SIG-M5 treated with dmso at 0.1 percent for 504 hours (cell line): Measurements from ENCODE around the gene CORO7.
"Not testable (repeated sequence)": the region's sequence is repeated elsewhere in the genome, so short reads cannot be mapped to it uniquely, and the experiment has no call there.

ENCODE experiments used
- DNase-seq: peaks from one replicate; lab custom pipeline; 2025; ENCODE audit not compliant: unreplicated experiment; lab: John Stamatoyannopoulos, UW

The CORO7 gene

DNA sequence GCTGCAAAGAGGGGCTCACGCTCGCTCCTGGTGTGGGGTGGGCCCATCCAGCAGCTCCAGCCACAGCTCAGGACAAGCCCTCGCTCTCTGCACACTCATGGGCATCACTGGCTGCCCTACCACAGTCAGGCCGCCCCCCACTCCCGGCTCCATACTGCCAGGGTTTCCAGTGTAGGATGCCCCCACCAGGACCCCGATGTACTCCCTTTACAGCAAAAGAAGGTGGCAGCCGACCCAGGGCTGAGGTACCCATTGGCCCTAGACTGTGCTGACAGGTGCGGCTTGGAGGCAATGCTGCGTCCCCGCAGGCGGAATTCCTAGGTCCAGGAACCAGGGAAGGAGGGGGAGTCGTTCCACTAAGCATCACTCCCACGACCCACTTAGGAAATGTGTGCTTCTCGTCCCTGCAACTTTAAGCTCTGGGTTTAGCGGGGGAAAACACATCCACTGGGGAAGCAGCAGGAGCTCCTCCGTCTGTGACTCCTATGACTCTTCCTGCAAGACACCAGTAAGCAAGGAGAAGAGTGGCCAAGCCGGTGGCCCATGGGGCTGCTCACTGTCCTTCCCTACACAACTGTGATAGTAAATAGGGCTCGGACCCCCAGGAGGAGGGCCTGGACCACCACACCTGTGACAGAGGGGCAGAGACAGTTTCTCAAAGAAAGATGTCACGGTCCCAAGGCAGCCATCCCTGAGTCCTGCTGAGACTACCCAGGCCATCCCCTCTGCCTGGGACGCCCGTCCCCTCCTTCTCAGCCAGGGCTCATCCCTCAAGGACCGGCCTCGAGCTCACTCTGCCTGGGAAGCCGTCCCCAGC, 13.1 kb downstream of the CORO7 start:
- DNase-seq: no peak

DNA sequence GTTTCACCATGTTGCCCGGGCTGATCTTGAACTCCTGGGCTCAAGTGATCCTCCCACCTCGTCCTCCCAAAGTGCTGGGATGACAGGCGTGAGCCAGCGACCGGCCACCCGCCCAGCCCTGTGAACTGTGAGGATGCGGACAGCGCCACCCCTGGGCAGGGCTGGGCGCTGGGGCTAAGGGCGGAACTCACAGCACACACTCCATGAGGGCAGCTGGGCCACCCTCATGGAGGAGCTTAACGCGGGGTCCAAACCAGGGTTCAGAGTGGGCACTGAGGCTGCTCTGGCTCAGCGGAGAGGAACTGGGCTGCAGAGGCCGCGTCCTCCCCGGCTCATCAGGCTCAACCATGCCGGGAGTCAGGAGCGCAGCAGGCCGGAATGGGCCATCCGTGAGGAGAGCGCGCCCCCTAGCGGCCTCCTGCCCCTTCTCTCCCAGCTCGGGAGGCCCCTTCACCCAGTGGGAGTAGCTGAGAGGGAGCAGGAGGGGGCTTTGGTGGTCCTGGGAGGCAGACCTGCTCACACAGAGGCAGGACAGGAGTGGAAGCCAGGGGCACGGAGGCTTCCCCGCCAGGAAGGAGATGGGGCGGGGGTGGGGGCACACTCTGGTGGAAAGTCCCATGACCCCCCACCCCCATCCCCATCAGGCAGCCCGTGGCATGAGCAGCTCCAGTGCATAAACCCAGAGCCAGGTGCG, 13.8 kb downstream of the CORO7 start:
- DNase-seq: peak; percentile 35

DNA sequence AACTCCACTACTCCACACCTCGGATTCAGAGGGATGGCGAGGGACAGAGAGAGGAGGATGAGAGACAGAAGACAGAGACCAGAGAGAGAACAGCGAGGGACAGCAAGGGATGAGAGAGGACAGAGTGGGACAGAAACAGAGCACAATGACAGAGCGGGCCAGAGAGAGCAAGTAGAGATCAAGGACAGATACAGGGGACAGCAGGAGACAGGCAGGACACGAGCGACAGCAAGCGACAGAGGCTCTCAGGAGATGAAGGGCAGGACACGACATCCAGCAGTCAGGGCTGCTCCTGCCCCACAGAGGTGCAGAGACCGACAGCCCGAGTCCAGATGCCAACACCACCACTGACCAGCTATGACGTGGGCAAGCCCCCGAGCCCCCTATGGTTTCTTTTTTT, 14.9 kb downstream of the CORO7 start:
- no peak for DNase-seq

DNA sequence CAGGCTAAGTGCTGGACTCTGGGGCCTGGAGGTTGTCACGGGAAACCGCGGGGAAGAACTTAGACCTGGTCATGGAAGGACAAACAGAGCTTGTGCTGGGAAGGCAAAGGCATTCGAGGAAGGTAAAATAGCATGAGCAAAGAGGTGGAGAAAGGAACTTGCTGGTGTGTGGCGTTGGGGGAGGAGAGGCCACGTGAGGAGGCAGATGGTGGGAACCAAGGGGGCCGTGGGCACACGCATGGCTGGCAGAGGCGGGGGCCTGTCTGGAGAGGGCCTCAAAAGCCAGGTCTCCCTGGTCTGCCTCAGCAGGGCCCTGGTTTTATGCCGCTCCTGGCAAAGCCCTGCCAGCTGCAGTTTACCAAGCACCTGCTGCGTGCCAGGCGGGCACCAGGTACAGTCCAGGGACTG, 15.3 kb downstream of the CORO7 start:
- no peak for DNase-seq

DNA sequence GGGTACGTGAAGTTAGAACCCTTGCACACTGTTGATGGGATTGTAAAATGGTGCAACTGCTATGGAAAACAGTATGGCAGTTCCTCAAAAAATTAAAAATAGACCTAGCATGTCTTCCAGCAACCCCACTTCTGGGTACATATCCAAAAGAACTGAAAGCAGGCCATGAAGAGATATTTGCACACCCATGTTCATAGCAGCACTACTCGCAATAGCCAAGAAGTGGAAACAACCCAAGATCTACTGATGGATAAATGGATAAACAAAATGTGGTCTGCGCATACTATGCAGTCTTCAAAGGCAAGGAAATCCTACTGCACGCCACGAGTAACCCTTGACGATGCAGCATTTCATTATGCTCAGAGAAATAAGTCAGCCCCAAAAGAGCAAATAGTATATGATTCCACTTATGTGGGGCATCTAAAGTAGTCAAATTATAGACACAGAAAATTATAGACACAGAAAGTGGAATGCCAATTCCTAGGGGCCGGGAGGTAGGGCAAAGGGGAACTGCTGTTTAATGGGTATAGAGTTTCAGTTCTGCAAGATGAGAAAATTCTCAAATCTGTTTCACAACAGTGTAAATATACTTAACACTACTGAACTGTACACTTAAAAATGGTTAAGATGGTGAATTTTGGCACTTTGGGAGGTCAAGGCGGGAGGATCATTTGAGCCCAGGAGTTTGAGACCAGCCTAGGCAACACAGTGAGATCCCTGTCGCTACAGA, 17.2 kb downstream of the CORO7 start:
- DNase-seq: peak; percentile 43

DNA sequence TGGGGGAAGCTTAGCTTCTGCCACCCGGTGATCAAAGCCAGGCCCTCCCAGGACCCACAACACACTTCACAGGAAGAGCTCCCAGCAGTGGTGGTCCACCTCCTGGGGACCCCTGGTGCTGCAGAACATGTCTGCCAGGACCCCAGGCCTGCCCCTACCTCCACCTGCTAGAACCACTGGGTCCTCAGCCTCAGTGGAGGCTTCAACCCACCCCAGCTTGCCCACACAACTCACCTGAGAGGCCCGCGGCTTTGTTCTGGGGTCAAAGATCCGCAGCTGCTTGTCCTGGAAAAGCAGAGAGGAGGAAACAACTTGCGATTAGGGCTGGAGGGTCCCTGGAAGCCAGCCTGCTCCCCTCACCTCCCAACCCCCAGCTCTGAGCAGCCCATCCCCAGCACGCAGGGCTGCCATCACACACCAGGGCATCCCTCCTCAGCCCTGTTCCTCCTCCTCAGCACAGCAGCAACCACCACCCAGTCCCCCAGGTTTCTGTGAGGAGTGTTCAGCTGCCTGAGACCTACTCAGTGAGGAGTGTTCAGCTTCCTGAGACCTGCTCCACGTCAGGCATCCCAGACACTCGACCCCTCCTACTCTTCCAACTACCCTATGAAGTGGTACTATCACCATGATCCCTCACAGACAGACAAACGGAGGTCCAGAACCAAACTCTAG, 21.2 kb downstream of the CORO7 start:
- no peak for DNase-seq

DNA sequence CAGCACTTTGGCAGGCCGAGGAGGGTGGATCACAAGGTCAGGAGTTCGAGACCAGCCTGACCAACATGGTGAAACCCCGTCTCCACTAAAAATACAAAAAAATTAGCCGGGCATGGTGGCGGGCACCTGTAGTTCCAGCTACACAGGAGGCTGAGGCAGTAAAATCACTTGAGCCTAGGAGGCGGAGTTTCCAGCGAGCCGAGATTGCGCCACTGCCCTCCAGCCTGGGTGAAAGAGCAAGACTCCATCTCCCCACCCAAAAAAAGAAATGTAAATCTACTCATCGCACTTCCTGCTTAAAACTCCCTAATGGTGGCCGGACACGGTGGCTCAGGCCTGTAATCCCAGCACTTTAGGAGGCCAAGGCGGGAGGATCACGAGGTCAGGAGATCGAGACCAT, 22.5 kb downstream of the CORO7 start:
- DNase-seq: not testable (repeated sequence)

DNA sequence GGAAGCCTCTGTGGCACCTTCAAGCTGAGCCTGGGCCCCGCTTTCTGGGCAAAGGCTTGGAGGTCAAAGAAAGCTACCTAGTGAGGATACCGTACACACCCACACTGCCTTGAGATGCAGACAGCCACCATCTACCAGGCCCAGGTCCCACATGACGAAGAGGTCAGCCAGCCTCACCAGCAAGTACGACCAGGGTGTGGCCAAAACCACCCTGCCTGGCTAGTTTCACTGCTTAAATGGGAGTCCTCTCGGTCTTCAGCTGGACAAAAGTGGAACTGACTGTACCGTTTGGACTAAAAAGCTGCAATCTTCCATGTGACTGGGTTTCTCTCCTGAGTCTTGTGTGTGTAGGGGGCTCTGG, 23.2 kb downstream of the CORO7 start:
- DNase-seq: no peak

DNA sequence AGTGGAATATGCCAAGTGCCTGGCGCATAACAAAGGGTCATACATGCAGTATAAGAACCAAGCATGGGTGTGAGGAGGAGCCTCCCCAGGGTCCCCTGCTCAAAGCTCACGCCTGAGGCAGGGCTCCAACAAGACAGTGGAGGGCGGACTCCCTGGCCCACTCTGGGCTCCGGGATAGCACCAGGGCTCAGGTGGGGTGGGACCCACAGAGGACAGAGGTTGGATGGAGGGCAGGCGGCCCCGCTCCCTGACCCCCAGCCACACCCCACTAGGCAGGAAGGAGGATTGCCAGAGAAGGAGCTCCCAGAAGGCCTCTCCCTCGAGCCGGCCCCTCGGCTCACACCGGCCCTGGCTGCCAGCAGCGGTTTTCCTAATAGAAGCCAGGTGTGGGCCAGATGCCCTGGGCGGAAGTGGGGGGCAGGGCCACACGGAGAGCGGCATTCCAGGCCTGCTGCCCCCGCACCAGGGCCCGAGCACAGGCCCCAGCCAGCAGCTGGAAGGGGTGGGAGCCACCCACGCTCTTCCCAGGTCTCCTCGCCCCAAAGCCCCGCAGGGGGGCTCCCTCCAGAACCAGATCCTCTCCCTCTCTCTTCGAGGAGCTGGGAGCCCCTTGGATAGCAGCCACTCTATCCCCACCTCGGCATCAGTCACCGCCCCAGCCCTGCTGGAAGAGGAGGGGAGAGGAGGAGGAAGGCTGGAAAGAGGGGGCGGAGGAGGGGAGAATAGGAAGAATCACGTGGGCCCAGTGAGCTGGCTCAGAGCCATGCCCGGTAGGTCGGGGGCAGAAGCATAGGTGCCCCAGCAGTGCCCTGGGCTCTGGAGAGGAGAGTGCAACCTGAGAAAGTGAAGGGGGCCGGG, 23.8 kb downstream of the CORO7 start:
- no peak for DNase-seq

DNA sequence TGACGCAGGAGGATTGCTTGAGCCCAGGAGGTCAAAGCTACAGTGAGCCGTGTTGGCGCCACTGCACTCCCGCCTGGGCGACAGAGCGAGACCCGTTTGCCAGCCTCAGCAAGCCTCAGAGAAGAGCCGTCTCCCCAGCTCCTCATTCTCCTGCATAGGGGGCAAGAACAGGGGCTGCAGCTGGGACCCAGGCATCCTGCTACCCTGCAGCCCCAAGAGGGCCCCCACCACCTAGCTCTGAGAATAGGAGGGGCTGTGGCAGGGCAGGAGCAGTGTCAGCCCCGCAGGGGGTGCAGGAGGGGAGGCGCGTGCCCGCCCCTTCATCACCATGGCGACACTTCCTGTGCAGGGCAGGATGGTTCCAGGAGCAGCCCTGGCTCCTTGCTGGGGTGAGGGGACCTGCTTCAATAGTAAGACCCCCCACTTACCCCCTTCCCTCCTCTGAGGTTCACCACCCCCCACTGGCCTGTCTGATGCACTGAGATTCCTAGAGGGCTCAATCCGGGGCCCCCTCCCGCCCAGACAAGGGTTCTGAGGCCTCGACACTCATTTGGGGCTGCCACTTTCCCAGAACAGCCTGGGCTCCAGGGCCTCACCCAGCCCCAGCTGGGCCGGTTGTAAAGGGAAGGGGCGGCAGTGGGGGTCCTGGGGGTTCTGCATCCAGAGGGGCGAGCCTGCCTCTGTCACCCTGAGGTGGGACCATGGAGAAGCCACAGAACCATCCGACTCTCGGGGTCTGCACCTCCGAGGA, 24.6 kb downstream of the CORO7 start:
- DNase-seq: no peak

DNA sequence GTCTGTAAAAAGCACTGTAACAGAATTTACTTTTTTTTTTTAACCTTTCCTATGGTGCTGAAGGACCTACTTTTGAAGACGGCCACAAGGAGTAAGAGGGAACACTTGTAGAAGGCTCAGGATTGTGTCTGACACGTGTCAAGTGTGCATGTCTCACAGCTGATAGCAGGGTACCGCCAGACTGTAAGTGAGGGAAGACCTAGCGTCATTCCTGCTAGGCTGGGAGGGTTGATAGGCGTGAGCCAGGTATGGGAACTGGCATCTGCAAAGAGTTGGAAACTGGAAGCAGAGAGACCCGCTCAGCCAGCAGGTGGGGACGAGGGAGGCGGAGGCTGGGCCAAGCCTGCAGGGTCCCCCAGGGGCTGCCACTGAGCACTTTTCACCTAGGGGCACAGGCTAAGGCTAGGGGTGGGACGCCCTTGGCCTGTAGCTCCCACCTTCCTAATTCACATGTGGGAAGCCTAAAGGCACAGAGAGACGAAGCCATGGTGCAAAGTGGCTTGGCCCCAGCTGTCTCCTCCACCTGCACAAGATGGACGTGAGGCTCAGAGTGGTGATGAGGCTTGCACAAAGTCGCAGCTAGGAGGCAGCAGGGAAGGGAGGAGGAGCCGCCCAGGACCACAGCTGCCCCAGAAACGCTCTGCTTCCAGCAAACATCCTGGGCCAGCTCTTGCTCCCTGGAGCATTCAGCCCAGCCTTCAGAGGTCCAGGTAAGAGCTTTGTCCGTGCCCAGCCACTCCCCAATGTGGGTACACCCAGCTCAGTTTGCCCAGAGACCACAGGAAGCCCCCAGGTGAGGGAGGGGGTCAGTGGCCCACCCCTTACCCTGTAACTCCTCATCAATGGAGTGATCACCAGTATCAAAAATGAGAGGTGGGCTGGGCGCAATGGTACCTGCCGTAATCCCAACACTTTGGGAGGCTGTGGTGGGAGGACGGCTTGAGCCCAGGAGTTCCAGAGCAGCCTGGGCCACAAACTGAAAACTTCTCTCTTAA, 25.8 kb downstream of the CORO7 start:
- no peak for DNase-seq

DNA sequence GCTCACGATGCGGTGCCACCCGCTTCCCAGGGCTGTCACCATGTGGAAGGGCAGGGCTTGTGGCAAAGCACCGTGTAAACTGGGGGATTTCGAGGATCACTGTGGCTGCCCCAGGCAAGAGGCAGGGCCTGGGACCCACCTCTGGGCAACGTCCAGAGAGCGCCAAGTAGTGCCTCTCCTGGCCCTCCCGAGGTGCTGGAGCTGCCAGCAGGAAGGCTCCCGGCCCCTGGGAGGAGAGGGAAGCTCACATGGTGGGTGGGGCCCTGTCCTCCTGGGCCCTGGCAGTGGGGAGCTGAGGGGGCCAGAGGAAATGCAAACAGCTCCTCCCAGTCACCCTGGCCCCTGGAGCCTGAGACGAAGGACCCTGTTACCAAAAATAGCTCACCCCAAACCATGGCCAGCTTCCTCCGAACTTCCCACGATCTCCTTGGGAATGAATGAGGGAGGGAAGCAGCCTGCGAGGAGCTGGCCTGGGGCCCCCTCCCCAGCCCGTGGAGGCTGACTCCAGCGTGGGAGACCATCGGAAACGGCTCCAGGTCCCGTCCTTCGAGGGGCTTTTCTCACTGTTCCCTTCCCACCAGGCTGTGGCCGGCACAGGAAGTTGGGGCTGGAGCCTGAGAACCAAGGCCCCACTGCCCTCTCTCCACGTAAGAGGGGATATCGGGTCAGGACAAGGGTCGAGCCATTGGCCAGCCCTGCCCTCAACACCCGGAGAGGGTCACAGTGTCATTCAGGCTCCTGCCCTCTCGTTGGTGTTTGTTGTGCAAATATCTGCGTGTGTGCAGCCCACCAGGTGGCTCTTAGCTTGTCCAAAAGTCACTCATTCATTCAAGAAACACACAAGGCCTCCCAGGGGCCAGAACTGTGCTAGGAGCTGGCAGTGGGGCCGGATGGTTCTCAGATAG, 27.1 kb downstream of the CORO7 start:
- DNase-seq: no peak

DNA sequence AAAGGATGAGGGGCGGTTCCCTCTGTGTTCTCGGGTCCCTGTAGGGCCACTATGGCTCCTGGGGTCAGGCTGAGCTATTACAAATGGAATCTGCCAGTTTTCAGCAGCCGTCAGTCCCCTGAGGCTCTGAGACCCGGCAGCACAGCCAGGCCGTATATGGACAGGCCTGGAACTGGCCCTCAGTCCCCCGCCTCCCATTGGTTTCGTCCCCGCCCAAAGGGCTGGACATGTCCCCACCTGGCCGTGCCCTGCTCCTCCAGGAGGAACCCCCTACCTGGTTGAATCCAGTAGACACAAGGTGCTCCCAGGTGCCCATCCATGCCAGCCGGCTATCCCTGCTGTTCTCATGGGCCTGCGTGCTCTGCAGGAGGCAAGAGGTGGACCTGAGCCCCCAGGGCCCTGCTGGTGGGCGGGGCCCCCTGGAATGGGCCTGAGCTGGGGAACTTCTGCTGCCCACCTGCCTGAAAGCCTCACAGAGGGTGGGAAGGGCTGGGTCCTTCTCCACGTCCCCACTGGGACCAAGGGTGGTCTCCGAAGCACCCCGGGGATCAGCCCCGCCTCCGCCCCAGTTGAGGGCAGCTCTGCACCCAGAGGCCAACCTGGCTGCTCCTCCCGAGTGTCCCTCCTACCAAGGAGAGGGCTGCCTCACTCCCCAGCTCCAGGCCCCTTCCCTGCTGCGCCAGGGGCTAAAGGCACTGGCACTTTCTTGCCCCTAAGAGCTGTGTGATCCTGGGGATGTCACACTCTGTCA, 27.9 kb downstream of the CORO7 start:
- DNase-seq: no peak

DNA sequence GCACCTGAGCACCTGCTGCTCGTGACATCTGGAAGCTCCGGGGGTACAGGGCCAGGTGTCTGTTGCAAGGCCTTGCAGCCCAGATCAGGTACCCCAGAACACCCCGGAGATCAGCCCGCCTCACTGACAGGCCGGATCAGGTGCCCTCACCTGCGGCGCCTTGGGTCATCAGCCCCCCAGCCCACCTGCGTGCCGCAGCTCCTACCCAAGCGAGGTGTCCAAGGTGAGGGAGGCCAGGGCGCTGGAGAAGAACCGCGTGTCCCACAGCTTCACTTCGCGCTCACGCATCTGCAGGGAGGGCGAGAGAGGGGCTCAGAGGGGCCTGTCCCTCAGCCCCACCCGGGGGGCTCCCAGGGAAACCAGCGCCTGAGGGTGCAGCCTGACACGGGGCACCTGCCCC, 28.6 kb downstream of the CORO7 start:
- no peak for DNase-seq

DNA sequence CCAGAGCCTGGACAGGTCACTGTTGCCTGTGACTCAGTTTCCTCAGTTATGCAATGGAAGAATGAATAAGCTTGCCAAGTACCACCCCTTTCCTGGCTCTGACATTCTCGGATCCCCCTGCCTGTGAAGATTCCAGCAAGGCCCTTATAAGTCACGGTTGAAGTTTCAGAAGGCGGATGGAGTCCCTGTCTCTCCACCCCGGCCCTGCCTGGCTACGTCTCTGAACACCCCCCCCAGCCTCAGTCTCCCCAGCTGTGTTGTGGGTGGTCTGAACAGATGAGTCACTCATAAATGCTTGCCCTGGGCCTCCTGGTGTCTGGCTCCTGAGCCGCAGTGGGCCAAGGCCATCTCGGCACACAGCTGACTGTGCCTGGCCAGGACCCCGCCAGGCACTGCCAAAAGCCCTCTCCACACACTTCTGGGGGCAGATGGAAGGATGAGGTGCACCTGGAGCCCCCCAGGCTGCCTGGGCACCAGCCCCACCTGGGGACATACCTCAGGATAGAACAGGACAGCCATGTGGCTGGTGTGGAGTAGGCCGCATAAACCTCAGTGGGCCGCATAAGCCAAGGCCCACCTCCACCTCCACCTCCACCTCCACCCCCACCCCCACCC, 29.3 kb downstream of the CORO7 start:
- DNase-seq: no peak

DNA sequence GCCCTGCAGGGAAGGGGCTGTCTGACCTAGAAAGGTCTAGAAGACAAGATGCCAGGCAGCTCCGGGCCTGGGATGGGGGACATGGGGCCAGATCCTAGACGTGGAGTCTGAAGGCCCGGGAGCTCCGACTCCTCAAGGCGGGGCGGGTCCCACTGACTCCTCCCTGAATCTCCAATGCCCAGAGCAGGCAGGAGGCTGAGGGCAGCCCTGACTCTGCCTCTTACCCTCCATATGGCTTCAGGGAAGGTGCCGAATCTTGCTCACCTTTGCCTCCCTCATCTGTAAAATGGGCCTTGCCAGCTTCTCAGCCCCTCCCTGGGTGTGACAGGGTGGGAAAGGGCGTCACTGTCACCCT, 30.0 kb downstream of the CORO7 start:
- no peak for DNase-seq
